Measurements from ENCODE around the gene TBC1D14. TPM values are rescaled to one million over a fixed set of nuclear protein-coding genes. Genes with fewer than 3 reads are reported as not detected.
A peak's percentile ranks its signal among the peaks of the same experiment; 100 is the strongest.

The TBC1D14 gene
- total and polyA plus RNA-seq, 9 of the 15 experiments (the other 6 are each of a cell fraction or from before 2014, with no cell fraction given) = 2.1 to 59.6 (median 44.8) TPM

DNA sequence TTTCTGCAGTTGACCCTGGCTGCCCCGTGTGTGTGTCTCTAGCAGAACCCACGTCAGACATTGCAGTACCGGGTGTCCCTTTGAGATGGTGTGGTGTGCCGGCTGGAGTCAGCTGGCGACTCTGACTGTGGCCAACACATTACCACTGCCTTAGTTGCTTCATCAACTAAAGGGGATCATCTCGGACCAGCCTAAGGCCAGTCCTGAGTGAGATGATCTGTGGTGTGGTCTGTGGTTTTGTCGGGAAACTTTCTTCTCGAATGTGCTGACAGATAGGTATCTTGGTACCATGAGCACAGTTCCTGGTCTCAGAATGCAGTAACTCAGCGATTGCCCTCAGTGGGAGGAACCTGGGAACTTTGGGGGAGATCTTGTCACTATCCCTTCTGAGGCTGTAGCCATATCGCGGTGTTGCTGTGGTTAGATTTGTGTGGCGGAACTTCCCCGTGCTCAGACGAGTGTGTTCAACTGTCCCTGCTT lies 15.8 kb downstream of the TBC1D14 start (continued):
- peak; percentile 16 for TF ChIP-seq ZFP36 (IDR thresholded peaks at IDR 0.05; ENCODE audit: low read depth, low read length, partially characterized antibody)
- TF ChIP-seq, protein P1, sequence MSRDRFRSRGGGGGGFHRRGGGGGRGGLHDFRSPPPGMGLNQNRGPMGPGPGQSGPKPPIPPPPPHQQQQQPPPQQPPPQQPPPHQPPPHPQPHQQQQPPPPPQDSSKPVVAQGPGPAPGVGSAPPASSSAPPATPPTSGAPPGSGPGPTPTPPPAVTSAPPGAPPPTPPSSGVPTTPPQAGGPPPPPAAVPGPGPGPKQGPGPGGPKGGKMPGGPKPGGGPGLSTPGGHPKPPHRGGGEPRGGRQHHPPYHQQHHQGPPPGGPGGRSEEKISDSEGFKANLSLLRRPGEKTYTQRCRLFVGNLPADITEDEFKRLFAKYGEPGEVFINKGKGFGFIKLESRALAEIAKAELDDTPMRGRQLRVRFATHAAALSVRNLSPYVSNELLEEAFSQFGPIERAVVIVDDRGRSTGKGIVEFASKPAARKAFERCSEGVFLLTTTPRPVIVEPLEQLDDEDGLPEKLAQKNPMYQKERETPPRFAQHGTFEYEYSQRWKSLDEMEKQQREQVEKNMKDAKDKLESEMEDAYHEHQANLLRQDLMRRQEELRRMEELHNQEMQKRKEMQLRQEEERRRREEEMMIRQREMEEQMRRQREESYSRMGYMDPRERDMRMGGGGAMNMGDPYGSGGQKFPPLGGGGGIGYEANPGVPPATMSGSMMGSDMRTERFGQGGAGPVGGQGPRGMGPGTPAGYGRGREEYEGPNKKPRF (IDR thresholded peaks at IDR 0.05; ENCODE audit: low read depth, low read length) = no peak
- TF ChIP-seq ZNF707 (CRISPR knock-in tag; conservative IDR thresholded peaks at IDR 0.05) = no peak
- TF ChIP-seq TCF3 (CRISPR knock-in tag; IDR thresholded peaks at IDR 0.05) = peak; percentile 55; the same call in 1 of the 2 replicates
- peak; percentile 20; the same call in 1 of the 2 replicates for TF ChIP-seq FOXP1 (CRISPR knock-in tag; IDR thresholded peaks at IDR 0.05)
- TF ChIP-seq, protein P2, sequence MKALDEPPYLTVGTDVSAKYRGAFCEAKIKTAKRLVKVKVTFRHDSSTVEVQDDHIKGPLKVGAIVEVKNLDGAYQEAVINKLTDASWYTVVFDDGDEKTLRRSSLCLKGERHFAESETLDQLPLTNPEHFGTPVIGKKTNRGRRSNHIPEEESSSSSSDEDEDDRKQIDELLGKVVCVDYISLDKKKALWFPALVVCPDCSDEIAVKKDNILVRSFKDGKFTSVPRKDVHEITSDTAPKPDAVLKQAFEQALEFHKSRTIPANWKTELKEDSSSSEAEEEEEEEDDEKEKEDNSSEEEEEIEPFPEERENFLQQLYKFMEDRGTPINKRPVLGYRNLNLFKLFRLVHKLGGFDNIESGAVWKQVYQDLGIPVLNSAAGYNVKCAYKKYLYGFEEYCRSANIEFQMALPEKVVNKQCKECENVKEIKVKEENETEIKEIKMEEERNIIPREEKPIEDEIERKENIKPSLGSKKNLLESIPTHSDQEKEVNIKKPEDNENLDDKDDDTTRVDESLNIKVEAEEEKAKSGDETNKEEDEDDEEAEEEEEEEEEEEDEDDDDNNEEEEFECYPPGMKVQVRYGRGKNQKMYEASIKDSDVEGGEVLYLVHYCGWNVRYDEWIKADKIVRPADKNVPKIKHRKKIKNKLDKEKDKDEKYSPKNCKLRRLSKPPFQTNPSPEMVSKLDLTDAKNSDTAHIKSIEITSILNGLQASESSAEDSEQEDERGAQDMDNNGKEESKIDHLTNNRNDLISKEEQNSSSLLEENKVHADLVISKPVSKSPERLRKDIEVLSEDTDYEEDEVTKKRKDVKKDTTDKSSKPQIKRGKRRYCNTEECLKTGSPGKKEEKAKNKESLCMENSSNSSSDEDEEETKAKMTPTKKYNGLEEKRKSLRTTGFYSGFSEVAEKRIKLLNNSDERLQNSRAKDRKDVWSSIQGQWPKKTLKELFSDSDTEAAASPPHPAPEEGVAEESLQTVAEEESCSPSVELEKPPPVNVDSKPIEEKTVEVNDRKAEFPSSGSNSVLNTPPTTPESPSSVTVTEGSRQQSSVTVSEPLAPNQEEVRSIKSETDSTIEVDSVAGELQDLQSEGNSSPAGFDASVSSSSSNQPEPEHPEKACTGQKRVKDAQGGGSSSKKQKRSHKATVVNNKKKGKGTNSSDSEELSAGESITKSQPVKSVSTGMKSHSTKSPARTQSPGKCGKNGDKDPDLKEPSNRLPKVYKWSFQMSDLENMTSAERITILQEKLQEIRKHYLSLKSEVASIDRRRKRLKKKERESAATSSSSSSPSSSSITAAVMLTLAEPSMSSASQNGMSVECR (CRISPR knock-in tag; IDR thresholded peaks at IDR 0.05) = 0 out of 2 replicates have a peak, but pooled peaks have one; percentile 19
- TF ChIP-seq, protein P3, sequence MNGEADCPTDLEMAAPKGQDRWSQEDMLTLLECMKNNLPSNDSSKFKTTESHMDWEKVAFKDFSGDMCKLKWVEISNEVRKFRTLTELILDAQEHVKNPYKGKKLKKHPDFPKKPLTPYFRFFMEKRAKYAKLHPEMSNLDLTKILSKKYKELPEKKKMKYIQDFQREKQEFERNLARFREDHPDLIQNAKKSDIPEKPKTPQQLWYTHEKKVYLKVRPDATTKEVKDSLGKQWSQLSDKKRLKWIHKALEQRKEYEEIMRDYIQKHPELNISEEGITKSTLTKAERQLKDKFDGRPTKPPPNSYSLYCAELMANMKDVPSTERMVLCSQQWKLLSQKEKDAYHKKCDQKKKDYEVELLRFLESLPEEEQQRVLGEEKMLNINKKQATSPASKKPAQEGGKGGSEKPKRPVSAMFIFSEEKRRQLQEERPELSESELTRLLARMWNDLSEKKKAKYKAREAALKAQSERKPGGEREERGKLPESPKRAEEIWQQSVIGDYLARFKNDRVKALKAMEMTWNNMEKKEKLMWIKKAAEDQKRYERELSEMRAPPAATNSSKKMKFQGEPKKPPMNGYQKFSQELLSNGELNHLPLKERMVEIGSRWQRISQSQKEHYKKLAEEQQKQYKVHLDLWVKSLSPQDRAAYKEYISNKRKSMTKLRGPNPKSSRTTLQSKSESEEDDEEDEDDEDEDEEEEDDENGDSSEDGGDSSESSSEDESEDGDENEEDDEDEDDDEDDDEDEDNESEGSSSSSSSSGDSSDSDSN (IDR thresholded peaks at IDR 0.05; ENCODE audit: borderline replicate concordance in 1 of 2, low read depth in 2 of 2, low read length in 2 of 2) = peak in 1 of 2 experiments; percentile 52; a peak in 1 of 4 replicates
- no peak for TF ChIP-seq ZBTB43 (CRISPR knock-in tag; IDR thresholded peaks at IDR 0.05)
- TF ChIP-seq ZNF766 (CRISPR knock-in tag; conservative IDR thresholded peaks at IDR 0.05) = peak; percentile 67
- 0 out of 2 replicates have a peak, but pooled peaks have one; percentile 47 for TF ChIP-seq ZNF583 (CRISPR knock-in tag; IDR thresholded peaks at IDR 0.05)
- peak; percentile 53 for TF ChIP-seq DPF2 (IDR thresholded peaks at IDR 0.05)
- peak; percentile 92 for TF ChIP-seq MECOM (CRISPR knock-in tag; IDR thresholded peaks at IDR 0.05)
- 0 out of 2 replicates have a peak, but pooled peaks have one; percentile 14 for TF ChIP-seq STAT5A (IDR thresholded peaks at IDR 0.05; ENCODE audit: borderline replicate concordance, low read length)
- TF ChIP-seq MTA2 (IDR thresholded peaks at IDR 0.05; ENCODE audit: low read depth) = no peak
- TF ChIP-seq, protein P4, sequence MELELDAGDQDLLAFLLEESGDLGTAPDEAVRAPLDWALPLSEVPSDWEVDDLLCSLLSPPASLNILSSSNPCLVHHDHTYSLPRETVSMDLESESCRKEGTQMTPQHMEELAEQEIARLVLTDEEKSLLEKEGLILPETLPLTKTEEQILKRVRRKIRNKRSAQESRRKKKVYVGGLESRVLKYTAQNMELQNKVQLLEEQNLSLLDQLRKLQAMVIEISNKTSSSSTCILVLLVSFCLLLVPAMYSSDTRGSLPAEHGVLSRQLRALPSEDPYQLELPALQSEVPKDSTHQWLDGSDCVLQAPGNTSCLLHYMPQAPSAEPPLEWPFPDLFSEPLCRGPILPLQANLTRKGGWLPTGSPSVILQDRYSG (tag; conservative IDR thresholded peaks at IDR 0.05; ENCODE audit: low read depth) = no peak
- TF ChIP-seq NCOA4 (IDR thresholded peaks at IDR 0.05; ENCODE audit: partially characterized antibody) = no peak
- TF ChIP-seq SRSF1 (IDR thresholded peaks at IDR 0.05; ENCODE audit: low read depth, low read length) = no peak

All from K562 (cell line).